Measurements from ENCODE around the gene LONRF2.
"Not testable (repeated sequence)": the region's sequence is repeated elsewhere in the genome, so short reads cannot be mapped to it uniquely, and the experiment has no call there.

LONRF2 gene

DNA sequence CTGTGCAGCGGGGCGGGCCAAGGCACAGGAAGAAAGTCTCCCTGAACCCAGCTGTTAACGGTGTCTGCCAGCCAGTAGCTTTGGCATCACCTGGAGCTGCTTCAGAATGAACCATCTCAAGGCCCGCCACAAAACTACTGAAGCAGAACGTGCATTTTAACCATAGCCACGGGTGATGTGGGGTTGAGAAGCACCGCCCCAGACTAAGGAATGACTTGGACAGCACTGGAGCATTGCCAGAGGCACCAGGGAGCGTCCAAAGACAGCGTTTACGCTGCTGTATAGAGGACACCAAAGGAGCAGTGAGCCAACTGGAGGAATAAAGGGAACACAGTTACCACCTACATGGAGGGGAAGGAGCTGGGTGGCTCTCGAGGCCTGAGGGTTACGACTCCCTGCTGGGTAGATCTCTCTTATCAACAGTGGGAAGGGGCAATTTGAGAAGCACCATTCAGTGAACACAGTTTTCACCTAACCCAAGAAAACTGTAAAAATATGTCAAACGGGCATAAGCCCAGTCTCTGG, 28.4 kb upstream of the LONRF2 start:
- Histone ChIP-seq H3K27me3 (ENCODE audit: insufficient read depth, poor library complexity, severe bottlenecking) (no peaks in the 10 kb centered on the region), H3K27ac (replicated peaks) (no peak overlapping the region), H3K4me3 (replicated peaks; ENCODE audit: insufficient read depth, low read length) (no peak overlapping the region)
- no peak for TF ChIP-seq POLR2AphosphoS5 (IDR thresholded peaks at IDR 0.05; ENCODE audit: low read depth)
- TF ChIP-seq, protein P1, sequence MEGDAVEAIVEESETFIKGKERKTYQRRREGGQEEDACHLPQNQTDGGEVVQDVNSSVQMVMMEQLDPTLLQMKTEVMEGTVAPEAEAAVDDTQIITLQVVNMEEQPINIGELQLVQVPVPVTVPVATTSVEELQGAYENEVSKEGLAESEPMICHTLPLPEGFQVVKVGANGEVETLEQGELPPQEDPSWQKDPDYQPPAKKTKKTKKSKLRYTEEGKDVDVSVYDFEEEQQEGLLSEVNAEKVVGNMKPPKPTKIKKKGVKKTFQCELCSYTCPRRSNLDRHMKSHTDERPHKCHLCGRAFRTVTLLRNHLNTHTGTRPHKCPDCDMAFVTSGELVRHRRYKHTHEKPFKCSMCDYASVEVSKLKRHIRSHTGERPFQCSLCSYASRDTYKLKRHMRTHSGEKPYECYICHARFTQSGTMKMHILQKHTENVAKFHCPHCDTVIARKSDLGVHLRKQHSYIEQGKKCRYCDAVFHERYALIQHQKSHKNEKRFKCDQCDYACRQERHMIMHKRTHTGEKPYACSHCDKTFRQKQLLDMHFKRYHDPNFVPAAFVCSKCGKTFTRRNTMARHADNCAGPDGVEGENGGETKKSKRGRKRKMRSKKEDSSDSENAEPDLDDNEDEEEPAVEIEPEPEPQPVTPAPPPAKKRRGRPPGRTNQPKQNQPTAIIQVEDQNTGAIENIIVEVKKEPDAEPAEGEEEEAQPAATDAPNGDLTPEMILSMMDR (IDR thresholded peaks at IDR 0.05; ENCODE audit: insufficient read depth, low read length), result no peak
- TF ChIP-seq GABPA (IDR thresholded peaks at IDR 0.05; ENCODE audit: low read depth), result no peak
- TF ChIP-seq, protein P2, sequence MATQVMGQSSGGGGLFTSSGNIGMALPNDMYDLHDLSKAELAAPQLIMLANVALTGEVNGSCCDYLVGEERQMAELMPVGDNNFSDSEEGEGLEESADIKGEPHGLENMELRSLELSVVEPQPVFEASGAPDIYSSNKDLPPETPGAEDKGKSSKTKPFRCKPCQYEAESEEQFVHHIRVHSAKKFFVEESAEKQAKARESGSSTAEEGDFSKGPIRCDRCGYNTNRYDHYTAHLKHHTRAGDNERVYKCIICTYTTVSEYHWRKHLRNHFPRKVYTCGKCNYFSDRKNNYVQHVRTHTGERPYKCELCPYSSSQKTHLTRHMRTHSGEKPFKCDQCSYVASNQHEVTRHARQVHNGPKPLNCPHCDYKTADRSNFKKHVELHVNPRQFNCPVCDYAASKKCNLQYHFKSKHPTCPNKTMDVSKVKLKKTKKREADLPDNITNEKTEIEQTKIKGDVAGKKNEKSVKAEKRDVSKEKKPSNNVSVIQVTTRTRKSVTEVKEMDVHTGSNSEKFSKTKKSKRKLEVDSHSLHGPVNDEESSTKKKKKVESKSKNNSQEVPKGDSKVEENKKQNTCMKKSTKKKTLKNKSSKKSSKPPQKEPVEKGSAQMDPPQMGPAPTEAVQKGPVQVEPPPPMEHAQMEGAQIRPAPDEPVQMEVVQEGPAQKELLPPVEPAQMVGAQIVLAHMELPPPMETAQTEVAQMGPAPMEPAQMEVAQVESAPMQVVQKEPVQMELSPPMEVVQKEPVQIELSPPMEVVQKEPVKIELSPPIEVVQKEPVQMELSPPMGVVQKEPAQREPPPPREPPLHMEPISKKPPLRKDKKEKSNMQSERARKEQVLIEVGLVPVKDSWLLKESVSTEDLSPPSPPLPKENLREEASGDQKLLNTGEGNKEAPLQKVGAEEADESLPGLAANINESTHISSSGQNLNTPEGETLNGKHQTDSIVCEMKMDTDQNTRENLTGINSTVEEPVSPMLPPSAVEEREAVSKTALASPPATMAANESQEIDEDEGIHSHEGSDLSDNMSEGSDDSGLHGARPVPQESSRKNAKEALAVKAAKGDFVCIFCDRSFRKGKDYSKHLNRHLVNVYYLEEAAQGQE (IDR thresholded peaks at IDR 0.05; ENCODE audit: insufficient replicate concordance, low read depth), result no peak
- no peak for TF ChIP-seq SPI1 (IDR thresholded peaks at IDR 0.05; ENCODE audit: borderline replicate concordance, low read depth)
- no peak for DNase-seq (ENCODE audit: low read depth in 1 of 2, low spot score in 1 of 2)

DNA sequence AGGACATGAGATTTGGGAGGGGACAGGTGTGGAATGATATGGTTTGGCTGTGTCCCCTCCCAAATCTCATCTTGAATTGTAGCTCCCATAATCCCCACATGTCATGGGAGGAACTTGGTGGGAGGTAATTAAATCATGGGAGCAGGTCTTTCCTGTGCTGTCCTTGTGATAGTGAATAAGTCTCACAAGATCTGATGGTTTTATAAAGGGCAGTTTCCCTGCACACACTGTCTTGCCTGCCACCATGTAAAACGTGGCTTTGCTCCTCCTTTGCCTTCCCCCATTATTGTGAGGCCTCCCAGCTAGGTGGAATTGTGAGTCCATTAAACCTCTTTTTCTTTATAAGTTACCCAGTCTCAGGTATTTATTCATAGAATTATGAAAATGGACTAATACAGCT, 22.8 kb upstream of the LONRF2 start:
- not testable (repeated sequence) for H3K27me3 ChIP-seq (ENCODE audit: insufficient read depth, poor library complexity, severe bottlenecking); DNase-seq (ENCODE audit: low read depth in 1 of 2, low spot score in 1 of 2); H3K27ac ChIP-seq (replicated peaks); H3K4me3 ChIP-seq (replicated peaks; ENCODE audit: insufficient read depth, low read length)

- Histone ChIP-seq H3K4me3 (replicated peaks; ENCODE audit: insufficient read depth, low read length) (no peak overlapping the region), H3K27ac (replicated peaks) (no peak overlapping the region), H3K27me3 (ENCODE audit: insufficient read depth, poor library complexity, severe bottlenecking) (peaks cover 3% of the 10 kb centered on the region)
- DNase-seq (ENCODE audit: low read depth in 1 of 2, low spot score in 1 of 2), result no peak
- TF ChIP-seq SPI1 (IDR thresholded peaks at IDR 0.05; ENCODE audit: borderline replicate concordance, low read depth) (no peak), GABPA (IDR thresholded peaks at IDR 0.05; ENCODE audit: low read depth) (no peak), POLR2AphosphoS5 (IDR thresholded peaks at IDR 0.05; ENCODE audit: low read depth) (no peak)
- TF ChIP-seq, protein P2 (IDR thresholded peaks at IDR 0.05; ENCODE audit: insufficient replicate concordance, low read depth), result no peak
- TF ChIP-seq, protein P1 (IDR thresholded peaks at IDR 0.05; ENCODE audit: insufficient read depth, low read length), result no peak
These were observed 22.1 kb upstream of the LONRF2 start for GRCh38 chr2:100344433-100344832.

DNA sequence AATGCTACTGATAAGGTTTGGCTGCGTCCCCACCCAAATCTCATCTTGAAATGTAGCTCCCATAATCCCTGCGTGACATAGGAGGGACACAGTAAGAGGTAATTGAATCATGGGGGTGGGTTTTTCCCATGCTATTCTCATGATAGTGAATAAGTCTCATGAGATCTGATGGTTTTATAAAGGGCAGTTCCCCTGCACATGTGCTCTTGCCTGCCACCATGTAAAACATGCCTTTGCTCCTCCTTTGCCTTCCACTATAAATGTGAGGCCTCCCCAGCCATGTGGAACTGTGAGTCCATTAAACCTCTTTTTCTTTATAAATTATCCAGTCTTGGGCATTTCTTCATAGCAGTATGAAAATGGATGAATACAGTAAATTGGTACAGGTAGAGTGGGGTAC, 20.2 kb upstream of the LONRF2 start:
- not testable (repeated sequence) for DNase-seq (ENCODE audit: low read depth in 1 of 2, low spot score in 1 of 2); H3K4me3 ChIP-seq (replicated peaks; ENCODE audit: insufficient read depth, low read length); H3K27ac ChIP-seq (replicated peaks); H3K27me3 ChIP-seq (ENCODE audit: insufficient read depth, poor library complexity, severe bottlenecking)

GRCh38 chr2:100339823-100340222, 17.5 kb upstream of the LONRF2 start:
- Histone ChIP-seq H3K4me3 (replicated peaks; ENCODE audit: insufficient read depth, low read length) (no peak overlapping the region), H3K27me3 (ENCODE audit: insufficient read depth, poor library complexity, severe bottlenecking) (peaks cover 7% of the 10 kb centered on the region), H3K27ac (replicated peaks) (no peak overlapping the region)
- TF ChIP-seq, protein P1 (IDR thresholded peaks at IDR 0.05; ENCODE audit: insufficient read depth, low read length), result no peak
- TF ChIP-seq GABPA (IDR thresholded peaks at IDR 0.05; ENCODE audit: low read depth) (no peak), POLR2AphosphoS5 (IDR thresholded peaks at IDR 0.05; ENCODE audit: low read depth) (no peak), SPI1 (IDR thresholded peaks at IDR 0.05; ENCODE audit: borderline replicate concordance, low read depth) (no peak)
- TF ChIP-seq, protein P2 (IDR thresholded peaks at IDR 0.05; ENCODE audit: insufficient replicate concordance, low read depth), result no peak
- DNase-seq (ENCODE audit: low read depth in 1 of 2, low spot score in 1 of 2), result no peak

Data from HL-60 (cell line).